ENCODE data around the gene LOC128125822.

- TF ChIP-seq EZH2 (IDR thresholded peaks at IDR 0.05) (no peak), CTCF (IDR thresholded peaks at IDR 0.05) (no peak), EZH2phosphoT487 (IDR thresholded peaks at IDR 0.05) (no peak)
Measured at GRCh38 chr6:63546236-63546635, 26.0 kb upstream of the LOC128125822 start.
